Measurements from ENCODE around the gene C16orf54. TPM values are rescaled to one million over a fixed set of nuclear protein-coding genes. Genes with fewer than 3 reads are reported as not detected.

The C16orf54 gene
- total and polyA plus RNA-seq, 2 experiments from 2014 or later = 3.2 TPM; not detected in 1

GRCh38 chr16:29790183-29790948 is 44.6 kb upstream of the C16orf54 start, which contains the start of gene KIF22:
Gene KIF22 (plus strand): TSS chr16:29790751. CDS start chr16:29790760, 9 bp downstream.
- Mint-ChIP-seq H3K4me1 (peaks cover 18% of the 10 kb centered on the region), H3K4me3 (peak within 1 kb of the TSS; percentile 99), H3K9me3 (no peaks in the 10 kb centered on the region), H3K27me3 (ENCODE audit: insufficient read depth, low read depth, poor library complexity) (peaks cover 18% of the 10 kb centered on the region), H3K36me3 (ENCODE audit: low read depth) (peaks cover 19% of the 10 kb centered on the region), H3K27ac (peak within 1 kb of the TSS; percentile 98)
- Histone ChIP-seq H3K4me2 (peak within 1 kb of the TSS; percentile 98), H3K9me2 (ENCODE audit: insufficient read depth) (no peaks in the 10 kb centered on the region), H4K20me1 (replicated peaks; ENCODE audit: insufficient read depth) (peaks cover 36% of the 10 kb centered on the region), H2AFZ (peak within 1 kb of the TSS; percentile 98), H3K4me3 (peak within 1 kb of the TSS; percentile 95), H3K36me3 (ENCODE audit: insufficient read depth) (no peaks in the 10 kb centered on the region), H3K79me2 (replicated peaks; ENCODE audit: insufficient read depth) (peaks cover 48% of the 10 kb centered on the region), H3K27me3 (ENCODE audit: insufficient read depth) (no peaks in the 10 kb centered on the region), H3F3A (replicated peaks; ENCODE audit: low read depth) (peaks cover 24% of the 10 kb centered on the region; the same call in 1 of the 2 replicates), H3K27ac (ENCODE audit: low read depth) (peak within 1 kb of the TSS; percentile 94), H3K4me1 (ENCODE audit: insufficient read depth) (peaks cover 7% of the 10 kb centered on the region; the same call in 1 of the 2 replicates)
- ATAC-seq = peak; percentile 95
- no peak for TF ChIP-seq JUNB (IDR thresholded peaks at IDR 0.05; ENCODE audit: unreplicated experiment)
- TF ChIP-seq, protein P1, sequence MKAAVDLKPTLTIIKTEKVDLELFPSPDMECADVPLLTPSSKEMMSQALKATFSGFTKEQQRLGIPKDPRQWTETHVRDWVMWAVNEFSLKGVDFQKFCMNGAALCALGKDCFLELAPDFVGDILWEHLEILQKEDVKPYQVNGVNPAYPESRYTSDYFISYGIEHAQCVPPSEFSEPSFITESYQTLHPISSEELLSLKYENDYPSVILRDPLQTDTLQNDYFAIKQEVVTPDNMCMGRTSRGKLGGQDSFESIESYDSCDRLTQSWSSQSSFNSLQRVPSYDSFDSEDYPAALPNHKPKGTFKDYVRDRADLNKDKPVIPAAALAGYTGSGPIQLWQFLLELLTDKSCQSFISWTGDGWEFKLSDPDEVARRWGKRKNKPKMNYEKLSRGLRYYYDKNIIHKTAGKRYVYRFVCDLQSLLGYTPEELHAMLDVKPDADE (IDR thresholded peaks at IDR 0.05) = peak; percentile 53; the same call in 1 of the 2 replicates
- no peak for TF ChIP-seq REST (IDR thresholded peaks at IDR 0.05; ENCODE audit: unreplicated experiment)
- no peak for TF ChIP-seq ZNF331 (CRISPR knock-in tag; IDR thresholded peaks at IDR 0.05; ENCODE audit: low read depth)
- TF ChIP-seq CTCF (conservative IDR thresholded peaks at IDR 0.05; ENCODE audit: low read depth in 2 of 2) = peak; percentile 58 to 64
- TF ChIP-seq NANOG (IDR thresholded peaks at IDR 0.05; ENCODE audit: borderline replicate concordance) = no peak
- peak; percentile 74 for TF ChIP-seq CREB1 (CRISPR knock-in tag; IDR thresholded peaks at IDR 0.05; ENCODE audit: low read depth)
- no peak for TF ChIP-seq ZNF114 (CRISPR knock-in tag; IDR thresholded peaks at IDR 0.05)
- TF ChIP-seq EZH2phosphoT487 (IDR thresholded peaks at IDR 0.05; ENCODE audit: unreplicated experiment) = no peak
- peak; percentile 93 for TF ChIP-seq POLR2AphosphoS5 (IDR thresholded peaks at IDR 0.05; ENCODE audit: low read depth)
- no peak for TF ChIP-seq STAT1 (IDR thresholded peaks at IDR 0.05; ENCODE audit: unreplicated experiment)
- no peak for TF ChIP-seq ZNF462 (CRISPR knock-in tag; IDR thresholded peaks at IDR 0.05)
- TF ChIP-seq EZH2 (IDR thresholded peaks at IDR 0.05; ENCODE audit: low read depth, unreplicated experiment) = no peak
- peak; percentile 100 for DNase-seq (ENCODE audit: low spot score)

Measured in GM23338 (cell line).